ENCODE results near the gene HLA-E.
A peak's percentile ranks its signal among the peaks of the same experiment; 100 is the strongest.
"Not testable (repeated sequence)": the region's sequence is repeated elsewhere in the genome, so short reads cannot be mapped to it uniquely, and the experiment has no call there.

The HLA-E gene

GRCh38 chr6:30508890-30509736 is 19.8 kb downstream of the HLA-E start:
- DNase-seq: no peak

GRCh38 chr6:30510419-30511168 is 21.3 kb downstream of the HLA-E start:
- no peak for DNase-seq

- DNase-seq: no peak
Measured at GRCh38 chr6:30511169-30511546, 21.8 kb downstream of the HLA-E start.

GRCh38 chr6:30513451-30513850 is 24.1 kb downstream of the HLA-E start:
- no peak for DNase-seq

- DNase-seq: no peak
Measured at GRCh38 chr6:30515106-30515505, 25.8 kb downstream of the HLA-E start.

- peak; percentile 86 for DNase-seq
Measured at GRCh38 chr6:30515944-30516753, 26.8 kb downstream of the HLA-E start.

- DNase-seq: not testable (repeated sequence)
Measured at GRCh38 chr6:30516754-30517076, 27.4 kb downstream of the HLA-E start.

GRCh38 chr6:30517767-30518504 is 28.6 kb downstream of the HLA-E start:
- DNase-seq: not testable (repeated sequence)

GRCh38 chr6:30518505-30519145 is 29.3 kb downstream of the HLA-E start:
- not testable (repeated sequence) for DNase-seq

- no peak for DNase-seq
Measured at GRCh38 chr6:30520522-30520921, 31.2 kb downstream of the HLA-E start.

- not testable (repeated sequence) for DNase-seq
Measured at GRCh38 chr6:30521082-30521481, 31.8 kb downstream of the HLA-E start.

GRCh38 chr6:30521952-30522351 is 32.6 kb downstream of the HLA-E start:
- DNase-seq: not testable (repeated sequence)

- not testable (repeated sequence) for DNase-seq
Measured at GRCh38 chr6:30526444-30526843, 37.1 kb downstream of the HLA-E start.

- not testable (repeated sequence) for DNase-seq
Measured at GRCh38 chr6:30529349-30529875, 40.1 kb downstream of the HLA-E start.

GRCh38 chr6:30530014-30530413 is 40.7 kb downstream of the HLA-E start:
- no peak for DNase-seq

- DNase-seq: no peak
Measured at GRCh38 chr6:30533460-30534294, 44.4 kb downstream of the HLA-E start.

- DNase-seq: no peak
Measured at GRCh38 chr6:30537931-30538330, 48.6 kb downstream of the HLA-E start.

- DNase-seq: peak; percentile 79
Measured at GRCh38 chr6:30541515-30542403, 52.5 kb downstream of the HLA-E start.

- DNase-seq: no peak
Measured at GRCh38 chr6:30542404-30542725, 53.1 kb downstream of the HLA-E start.

GRCh38 chr6:30542915-30543314 is 53.6 kb downstream of the HLA-E start:
- no peak for DNase-seq

Measured in right forelimb (tissue), 1 donor.